Thyroid gland (tissue), 4 donors: Measurements from ENCODE around the gene EMP1.

Experiments
- CTCF ChIP-seq, 6 experiments: fragments of 200-600 bp in 3 of 6; fragments of 450-650 bp in 3 of 6; sonication (generic) in 3 of 6; IDR thresholded peaks; one replicate each; pipeline ENCODE4 v1.5.1; 2016 to 2019; ENCODE audit warnings: antibody characterized with exemption in 6 of 6, mild to moderate bottlenecking in 2 of 6, inconsistent platforms in 1 of 6, moderate library complexity in 1 of 6
- POLR2A ChIP-seq, 2 donors: fragments of 450-650 bp; IDR thresholded peaks; one replicate each; pipeline ENCODE4 v1.6.1; 2017; ENCODE audit warnings: antibody characterized with exemption in 2 of 2, mild to moderate bottlenecking in 2 of 2, moderate library complexity in 1 of 2

GRCh38 chr12:13250416-13250815 lies 53.9 kb downstream of the EMP1 start:
- TF ChIP-seq CTCF (IDR thresholded peaks at IDR 0.05) (no peak), POLR2A (IDR thresholded peaks at IDR 0.05) (no peak)
